Calu3 (cell line): ENCODE measurements around the gene LDLRAD1. TPM values are rescaled to one million over a fixed set of nuclear protein-coding genes. Genes with fewer than 3 reads are reported as not detected.

Experiments used
- BruUV-seq: library from RNA; stranded (reverse); fragments of 400-500 nt; replicated peaks from 2 replicates; lab custom pipeline; 2021; lab: Mats Ljungman, UMichigan
- CTCF ChIA-PET: fragments of 300-600 bp; sonication (Branson Sonifier 250); formaldehyde crosslinking; loops from one replicate; lab custom pipeline; 2022; ENCODE audit warnings: antibody characterized with exemption; lab: Charles Lee
- DNase-seq: peaks from one replicate; pipeline ENCODE4 v3.0.0; 2022
- H3K27ac Mint-ChIP-seq: one replicate; pipeline ENCODE4 v1.8.0; 2022; ENCODE audit warnings: mixed read lengths; ENCODE audit not compliant: unreplicated experiment
- H3K27me3 Mint-ChIP-seq: one replicate; pipeline ENCODE4 v1.8.0; 2022; ENCODE audit warnings: mixed read lengths; ENCODE audit not compliant: unreplicated experiment
- H3K36me3 Mint-ChIP-seq: one replicate; pipeline ENCODE4 v1.8.0; 2022; ENCODE audit warnings: mild to moderate bottlenecking, moderate library complexity, mixed read lengths; ENCODE audit not compliant: insufficient read depth, unreplicated experiment
- H3K4me1 Mint-ChIP-seq: one replicate; pipeline ENCODE4 v1.8.0; 2022; ENCODE audit warnings: mild to moderate bottlenecking, low read depth, mixed read lengths; ENCODE audit not compliant: unreplicated experiment
- H3K4me3 Mint-ChIP-seq: one replicate; pipeline ENCODE4 v1.8.0; 2022; ENCODE audit warnings: mild to moderate bottlenecking, low read depth, moderate library complexity, mixed read lengths; ENCODE audit not compliant: unreplicated experiment
- H3K9me3 Mint-ChIP-seq: one replicate; pipeline ENCODE4 v1.8.0; 2022; ENCODE audit warnings: low read depth, mixed read lengths; ENCODE audit not compliant: unreplicated experiment
- intact Hi-C: fragments of 100-400 bp; cut with micrococcal nuclease; formaldehyde crosslinking; loops from one replicate; pipeline ENCODE4 v1.10.0; 2022; ENCODE audit not compliant: unreplicated experiment
- total RNA-seq: library from RNA; stranded (reverse); gene quantifications from 2 replicates; pipeline ENCODE4 v1.2.3, GENCODE V29; 2022
- TF ChIP-seq, protein P1 (sequence below): fragments of 200-600 bp; IDR thresholded peaks from one replicate; pipeline ENCODE4 v1.8.0; 2022; ENCODE audit warnings: antibody characterized with exemption; ENCODE audit not compliant: unreplicated experiment

LDLRAD1 gene
- total RNA-seq, 1 experiment from 2014 or later: not detected

DNA sequence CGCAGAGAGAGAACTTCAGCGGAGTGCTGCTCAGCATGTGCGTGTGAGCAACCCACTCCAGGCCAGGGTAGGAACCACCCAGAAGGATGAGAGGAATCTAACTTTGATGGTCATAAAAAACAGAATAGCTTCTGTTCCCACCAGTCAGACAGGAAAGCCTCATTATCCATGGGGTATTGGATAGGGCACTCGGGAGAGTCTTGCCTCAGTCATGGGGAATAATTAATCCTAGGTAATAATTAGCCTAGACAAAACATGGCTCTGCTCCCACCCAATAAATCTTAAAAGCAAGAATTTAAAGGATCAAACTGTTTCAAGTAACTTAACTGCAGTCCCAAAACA lies 35.3 kb downstream of the LDLRAD1 start:
- H3K27ac Mint-ChIP-seq: peak overlapping the region; percentile 64
- TF ChIP-seq, protein P1, sequence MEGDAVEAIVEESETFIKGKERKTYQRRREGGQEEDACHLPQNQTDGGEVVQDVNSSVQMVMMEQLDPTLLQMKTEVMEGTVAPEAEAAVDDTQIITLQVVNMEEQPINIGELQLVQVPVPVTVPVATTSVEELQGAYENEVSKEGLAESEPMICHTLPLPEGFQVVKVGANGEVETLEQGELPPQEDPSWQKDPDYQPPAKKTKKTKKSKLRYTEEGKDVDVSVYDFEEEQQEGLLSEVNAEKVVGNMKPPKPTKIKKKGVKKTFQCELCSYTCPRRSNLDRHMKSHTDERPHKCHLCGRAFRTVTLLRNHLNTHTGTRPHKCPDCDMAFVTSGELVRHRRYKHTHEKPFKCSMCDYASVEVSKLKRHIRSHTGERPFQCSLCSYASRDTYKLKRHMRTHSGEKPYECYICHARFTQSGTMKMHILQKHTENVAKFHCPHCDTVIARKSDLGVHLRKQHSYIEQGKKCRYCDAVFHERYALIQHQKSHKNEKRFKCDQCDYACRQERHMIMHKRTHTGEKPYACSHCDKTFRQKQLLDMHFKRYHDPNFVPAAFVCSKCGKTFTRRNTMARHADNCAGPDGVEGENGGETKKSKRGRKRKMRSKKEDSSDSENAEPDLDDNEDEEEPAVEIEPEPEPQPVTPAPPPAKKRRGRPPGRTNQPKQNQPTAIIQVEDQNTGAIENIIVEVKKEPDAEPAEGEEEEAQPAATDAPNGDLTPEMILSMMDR: no peak

GRCh38 chr1:53982034-53982762 lies 35.8 kb downstream of the LDLRAD1 start:
- CTCF ChIA-PET: interaction anchor here (2.0 kb wide), 1 partner anchor 10 kb away, joined by 5 read pairs; no protein-coding TSS in a partner anchor
- H3K27me3 Mint-ChIP-seq: no peaks in the 10 kb centered on the region
- H3K36me3 Mint-ChIP-seq: peaks cover 5% of the 10 kb centered on the region
- peak; percentile 21 for DNase-seq
- no peaks in the 10 kb centered on the region for H3K9me3 Mint-ChIP-seq
- H3K4me3 Mint-ChIP-seq: peak overlapping the region; percentile 66
- intact Hi-C loops: no loop called here
- peaks cover 12% of the 10 kb centered on the region for H3K4me1 Mint-ChIP-seq
- TF ChIP-seq, protein P1: no peak
- H3K27ac Mint-ChIP-seq: peak overlapping the region; percentile 64
- BruUV-seq: no TSS peak

More for the DNA sequence above, 35.3 kb downstream of the LDLRAD1 start:
- H3K4me3 Mint-ChIP-seq: peak overlapping the region; percentile 66
- H3K9me3 Mint-ChIP-seq: no peaks in the 10 kb centered on the region
- DNase-seq: no peak
- BruUV-seq: no TSS peak
- peaks cover 5% of the 10 kb centered on the region for H3K36me3 Mint-ChIP-seq
- CTCF ChIA-PET: interaction anchor here (2.0 kb wide), 1 partner anchor 9 kb away, joined by 5 read pairs; no protein-coding TSS in a partner anchor
- H3K27me3 Mint-ChIP-seq: no peaks in the 10 kb centered on the region
- H3K4me1 Mint-ChIP-seq: peaks cover 12% of the 10 kb centered on the region
- intact Hi-C loops: no loop called here

- Mint-ChIP-seq H3K27ac (no peak overlapping the region), H3K4me1 (peaks cover 12% of the 10 kb centered on the region), H3K4me3 (no peak overlapping the region), H3K9me3 (no peaks in the 10 kb centered on the region), H3K27me3 (no peaks in the 10 kb centered on the region), H3K36me3 (peaks cover 5% of the 10 kb centered on the region)
- TF ChIP-seq, protein P1: no peak
- DNase-seq: no peak
- BruUV-seq: no TSS peak
- CTCF ChIA-PET: no interaction called here
- intact Hi-C loops: no loop called here
Observed at GRCh38 chr1:53981220-53981619, 36.8 kb downstream of the LDLRAD1 start.

DNA sequence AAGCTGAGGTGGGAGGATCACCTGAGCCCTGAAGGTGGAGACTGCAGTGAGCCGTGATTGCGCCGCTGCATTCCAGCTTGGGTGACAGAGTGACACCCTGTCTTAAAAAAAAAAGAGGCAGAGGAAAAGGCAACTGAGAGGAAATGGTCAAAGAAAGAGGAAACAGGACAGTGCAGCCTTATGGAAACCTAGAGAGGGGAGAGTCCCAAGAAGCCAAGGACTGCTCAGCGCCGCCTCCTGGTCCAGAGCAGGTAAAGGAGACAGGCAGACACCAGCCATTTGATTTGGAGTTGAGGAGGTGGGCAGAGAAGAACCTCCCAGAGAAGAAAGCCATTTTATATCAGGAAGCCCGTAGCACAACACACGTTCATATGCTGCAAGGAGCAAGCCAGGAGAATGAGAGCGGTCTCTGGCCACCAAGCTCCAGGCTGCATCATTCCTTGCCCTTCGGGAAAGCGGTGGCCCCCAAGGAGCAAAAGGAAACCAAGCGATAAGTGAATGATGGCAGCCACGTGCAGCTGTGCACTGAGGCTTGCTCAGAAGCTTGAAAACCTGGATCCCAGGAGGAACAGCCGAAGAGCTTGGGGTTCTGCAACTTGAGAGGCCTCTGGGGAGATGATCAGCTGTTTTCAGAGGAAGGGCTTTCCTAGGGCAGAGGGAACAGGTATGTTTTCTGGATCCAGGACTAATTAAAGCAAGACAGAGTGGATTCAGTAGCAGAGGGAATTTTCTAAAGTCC lies 38.1 kb downstream of the LDLRAD1 start:
- Mint-ChIP-seq H3K27ac (no peak overlapping the region), H3K36me3 (peaks cover 5% of the 10 kb centered on the region), H3K27me3 (no peaks in the 10 kb centered on the region), H3K4me3 (no peak overlapping the region), H3K4me1 (peaks cover 12% of the 10 kb centered on the region), H3K9me3 (no peaks in the 10 kb centered on the region)
- intact Hi-C loops: no loop called here
- DNase-seq: no peak
- BruUV-seq: no TSS peak
- CTCF ChIA-PET: interaction anchor here (0.6 kb wide), 1 partner anchor 11 kb away, joined by 5 read pairs; no protein-coding TSS in a partner anchor
- TF ChIP-seq, protein P1: no peak
